HepG2 (cell line): ENCODE data around the gene DOCK2.

Experiments
- GTF2F1 ChIP-seq: fragments of 150-350 bp; IDR thresholded peaks from 2 replicates; pipeline ENCODE4 v1.6.1; 2014; ENCODE audit warnings: low read length
- HDAC2 ChIP-seq: sonication (generic); formaldehyde crosslinking; IDR thresholded peaks from 2 replicates; pipeline ENCODE4 v1.4.0; 2020; ENCODE audit warnings: missing genetic modification reagents
- JUN ChIP-seq: sonication (generic); formaldehyde crosslinking; IDR thresholded peaks from 2 replicates; pipeline ENCODE4 v1.4.0; 2020; ENCODE audit warnings: mild to moderate bottlenecking, missing genetic modification reagents
- MIER3 ChIP-seq: IDR thresholded peaks from 2 replicates; pipeline ENCODE4 v1.6.1; 2016; ENCODE audit warnings: missing compliant biosample characterization, borderline replicate concordance
- NFE2L2 ChIP-seq: fragments of 150-350 bp; IDR thresholded peaks from 2 replicates; pipeline ENCODE4 v1.6.1; 2014; ENCODE audit warnings: low read length
- POLR2AphosphoS2 ChIP-seq: IDR thresholded peaks from 2 replicates; pipeline ENCODE4 v1.6.1; 2011; ENCODE audit warnings: low read depth, low read length, improper control_type of control experiment
- RAD51 ChIP-seq: fragments of 450-650 bp; IDR thresholded peaks from 2 replicates; pipeline ENCODE4 v1.6.1; 2016; ENCODE audit warnings: borderline replicate concordance
- SMAD9 ChIP-seq: sonication (generic); formaldehyde crosslinking; IDR thresholded peaks from 2 replicates; pipeline ENCODE4 v1.5.1; 2020; ENCODE audit warnings: mild to moderate bottlenecking, missing genetic modification reagents
- ZNF20 ChIP-seq: sonication (generic); formaldehyde crosslinking; IDR thresholded peaks from 2 replicates; pipeline ENCODE4 v1.4.0; 2020; ENCODE audit warnings: mild to moderate bottlenecking, moderate library complexity, missing genetic modification reagents
- TF ChIP-seq, protein P1 (sequence below): sonication (generic); formaldehyde crosslinking; IDR thresholded peaks from 2 replicates; pipeline ENCODE4 v1.8.1; 2023; ENCODE audit warnings: mild to moderate bottlenecking, missing genetic modification reagents, borderline replicate concordance
- TF ChIP-seq, protein P2 (sequence below): sonication (generic); formaldehyde crosslinking; IDR thresholded peaks from 2 replicates; pipeline ENCODE4 v1.5.0; 2020; ENCODE audit warnings: mild to moderate bottlenecking, missing genetic modification reagents, moderate library complexity
- TF ChIP-seq, protein P3 (sequence below): sonication (generic); formaldehyde crosslinking; IDR thresholded peaks from 2 replicates; pipeline ENCODE4 v1.8.0; 2022; ENCODE audit warnings: mild to moderate bottlenecking, missing genetic modification reagents, moderate library complexity
- TF ChIP-seq, protein P4 (sequence below): sonication (generic); formaldehyde crosslinking; IDR thresholded peaks from 2 replicates; pipeline ENCODE4 v1.5.0; 2020; ENCODE audit warnings: missing genetic modification reagents

DNA sequence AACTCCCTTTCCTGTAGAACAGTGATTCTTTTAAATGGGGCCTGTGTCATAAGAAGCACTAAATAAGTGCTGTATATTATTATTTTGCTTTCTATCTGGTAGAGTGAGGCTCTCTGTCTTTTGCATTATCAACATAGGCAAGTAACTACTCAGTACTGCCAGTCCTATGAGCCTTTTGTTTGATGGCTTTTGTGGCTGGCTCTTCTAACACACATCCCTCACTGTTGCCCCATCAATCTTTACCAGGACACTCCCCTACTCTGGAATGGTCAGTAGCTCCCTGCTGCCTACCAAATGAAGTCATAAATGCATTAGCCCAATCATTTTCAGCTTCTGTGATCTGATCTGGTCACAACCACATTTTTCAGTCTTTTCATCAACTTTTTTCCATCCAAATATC is 205.6 kb downstream of the DOCK2 start:
- TF ChIP-seq SMAD9 (no peak), MIER3 (CRISPR knock-in tag) (no peak), HDAC2 (CRISPR knock-in tag) (no peak), NFE2L2 (no peak), ZNF20 (CRISPR knock-in tag) (no peak), JUN (CRISPR knock-in tag) (no peak), POLR2AphosphoS2 (no peak), GTF2F1 (no peak), RAD51 (no peak)
- TF ChIP-seq, protein P1, sequence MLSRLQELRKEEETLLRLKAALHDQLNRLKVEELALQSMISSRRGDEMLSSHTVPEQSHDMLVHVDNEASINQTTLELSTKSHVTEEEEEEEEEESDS (CRISPR knock-in tag), result no peak
- TF ChIP-seq, protein P2, sequence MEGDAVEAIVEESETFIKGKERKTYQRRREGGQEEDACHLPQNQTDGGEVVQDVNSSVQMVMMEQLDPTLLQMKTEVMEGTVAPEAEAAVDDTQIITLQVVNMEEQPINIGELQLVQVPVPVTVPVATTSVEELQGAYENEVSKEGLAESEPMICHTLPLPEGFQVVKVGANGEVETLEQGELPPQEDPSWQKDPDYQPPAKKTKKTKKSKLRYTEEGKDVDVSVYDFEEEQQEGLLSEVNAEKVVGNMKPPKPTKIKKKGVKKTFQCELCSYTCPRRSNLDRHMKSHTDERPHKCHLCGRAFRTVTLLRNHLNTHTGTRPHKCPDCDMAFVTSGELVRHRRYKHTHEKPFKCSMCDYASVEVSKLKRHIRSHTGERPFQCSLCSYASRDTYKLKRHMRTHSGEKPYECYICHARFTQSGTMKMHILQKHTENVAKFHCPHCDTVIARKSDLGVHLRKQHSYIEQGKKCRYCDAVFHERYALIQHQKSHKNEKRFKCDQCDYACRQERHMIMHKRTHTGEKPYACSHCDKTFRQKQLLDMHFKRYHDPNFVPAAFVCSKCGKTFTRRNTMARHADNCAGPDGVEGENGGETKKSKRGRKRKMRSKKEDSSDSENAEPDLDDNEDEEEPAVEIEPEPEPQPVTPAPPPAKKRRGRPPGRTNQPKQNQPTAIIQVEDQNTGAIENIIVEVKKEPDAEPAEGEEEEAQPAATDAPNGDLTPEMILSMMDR, result no peak
- TF ChIP-seq, protein P3, sequence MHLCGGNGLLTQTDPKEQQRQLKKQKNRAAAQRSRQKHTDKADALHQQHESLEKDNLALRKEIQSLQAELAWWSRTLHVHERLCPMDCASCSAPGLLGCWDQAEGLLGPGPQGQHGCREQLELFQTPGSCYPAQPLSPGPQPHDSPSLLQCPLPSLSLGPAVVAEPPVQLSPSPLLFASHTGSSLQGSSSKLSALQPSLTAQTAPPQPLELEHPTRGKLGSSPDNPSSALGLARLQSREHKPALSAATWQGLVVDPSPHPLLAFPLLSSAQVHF (CRISPR knock-in tag), result no peak
- TF ChIP-seq, protein P4, sequence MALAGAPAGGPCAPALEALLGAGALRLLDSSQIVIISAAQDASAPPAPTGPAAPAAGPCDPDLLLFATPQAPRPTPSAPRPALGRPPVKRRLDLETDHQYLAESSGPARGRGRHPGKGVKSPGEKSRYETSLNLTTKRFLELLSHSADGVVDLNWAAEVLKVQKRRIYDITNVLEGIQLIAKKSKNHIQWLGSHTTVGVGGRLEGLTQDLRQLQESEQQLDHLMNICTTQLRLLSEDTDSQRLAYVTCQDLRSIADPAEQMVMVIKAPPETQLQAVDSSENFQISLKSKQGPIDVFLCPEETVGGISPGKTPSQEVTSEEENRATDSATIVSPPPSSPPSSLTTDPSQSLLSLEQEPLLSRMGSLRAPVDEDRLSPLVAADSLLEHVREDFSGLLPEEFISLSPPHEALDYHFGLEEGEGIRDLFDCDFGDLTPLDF (CRISPR knock-in tag), result no peak
